HepG2 (cell line): ENCODE measurements around the gene MACROH2A1. TPM values are rescaled to one million over a fixed set of nuclear protein-coding genes. Genes with fewer than 3 reads are reported as not detected.

Experiments
- ATAC-seq: fragments of 200-7000 bp; cut with Tn5 transposase; 3 replicates; pipeline ENCODE4 v1.9.1; 2020; ENCODE audit warnings: mild to moderate bottlenecking, moderate library complexity
- BruUV-seq: library from RNA; stranded (reverse); fragments of 400-500 nt; replicated peaks from 2 replicates; lab custom pipeline; 2021; lab: Mats Ljungman, UMichigan
- CTCF ChIA-PET: fragments of 300-600 bp; formaldehyde crosslinking; extraction: SDS; loops from one replicate; lab custom pipeline; 2021; ENCODE audit warnings: low total read pairs, inconsistent platforms, low intra/inter-chr PET ratio; lab: Yijun Ruan, JAX
- POLR2A ChIA-PET: fragments of 350-600 bp; sonication (Branson Sonifier 250); formaldehyde crosslinking; loops from one replicate; lab custom pipeline; 2020; ENCODE audit warnings: antibody characterized with exemption, inconsistent platforms; lab: Yijun Ruan, JAX
- DNase-seq: peaks from one replicate; pipeline ENCODE4 v3.0.0-alpha.2; 2015; ENCODE audit warnings: low spot score
- FAIRE-seq: peaks from 3 replicates; lab custom pipeline; 2011; peaks lifted over from hg19 to GRCh38; lab: Jason Lieb, UNC
- H2AFZ ChIP-seq: one replicate; pipeline ENCODE4 v1.6.1; 2011; ENCODE audit warnings: low read length, inconsistent platforms
- H3K27ac ChIP-seq: fragments of 300-600 bp; 3 replicates; pipeline ENCODE4 v1.8.0; 2011; ENCODE audit warnings: mixed run types, mild to moderate bottlenecking, mixed read lengths, low read length, inconsistent platforms; ENCODE audit not compliant: insufficient read depth; ENCODE audit errors: extremely low read length
- H3K27me3 ChIP-seq, 2 experiments: fragments of 200-600 bp in 1 of 2; 2 replicates in 1 of 2; 3 replicates in 1 of 2; pipeline versions ENCODE4 v1.6.0 to v1.8.0; 2011; ENCODE audit warnings: low read length in 2 of 2, mild to moderate bottlenecking in 2 of 2, moderate library complexity in 2 of 2, inconsistent platforms in 1 of 2; ENCODE audit not compliant: insufficient read depth in 2 of 2, control insufficient read depth in 1 of 2
- H3K36me3 ChIP-seq, 2 experiments: fragments of 200-600 bp in 1 of 2; replicated peaks in 1 of 2; 2 replicates in 1 of 2; 3 replicates in 1 of 2; pipeline versions ENCODE4 v1.5.1 to v1.8.0; 2011; ENCODE audit warnings: low read length in 2 of 2, inconsistent platforms in 1 of 2; ENCODE audit not compliant: insufficient read depth in 2 of 2, control insufficient read depth in 1 of 2
- H3K4me1 ChIP-seq: 2 replicates; pipeline ENCODE4 v1.5.1; 2012; ENCODE audit warnings: low read length, inconsistent platforms; ENCODE audit not compliant: insufficient read depth
- H3K4me2 ChIP-seq: 2 replicates; pipeline ENCODE4 v1.6.0; 2011; ENCODE audit warnings: low read depth, low read length, inconsistent platforms
- H3K4me3 ChIP-seq, 3 experiments: fragments of 200-600 bp in 1 of 3; sonication (generic), shearing (Covaris generic) in 1 of 3; replicated peaks in 1 of 3; 2 replicates each; pipeline ENCODE4 v1.5.1; 2011 to 2016; ENCODE audit warnings: low read length in 3 of 3, inconsistent platforms in 2 of 3, low read depth in 2 of 3, mild to moderate bottlenecking in 2 of 3, control low read depth in 1 of 3, mixed read lengths in 1 of 3; ENCODE audit not compliant: insufficient read depth in 1 of 3
- H3K79me2 ChIP-seq: one replicate; pipeline ENCODE4 v1.6.1; 2011; ENCODE audit warnings: low read length, inconsistent platforms; ENCODE audit not compliant: insufficient read depth
- H3K9ac ChIP-seq: 2 replicates; pipeline ENCODE4 v1.6.0; 2011; ENCODE audit warnings: mild to moderate bottlenecking, low read depth, low read length, inconsistent platforms; ENCODE audit not compliant: insufficient read depth
- H3K9me3 ChIP-seq: 2 replicates; pipeline ENCODE4 v1.5.1; 2012; ENCODE audit warnings: mild to moderate bottlenecking, low read length
- H4K20me1 ChIP-seq: 2 replicates; pipeline ENCODE4 v1.6.0; 2011; ENCODE audit warnings: inconsistent platforms, mild to moderate bottlenecking, low read length, moderate library complexity; ENCODE audit not compliant: insufficient read depth
- ELK4 ChIP-seq: sonication (generic); formaldehyde crosslinking; IDR thresholded peaks from 2 replicates; pipeline ENCODE4 v1.9.0; 2021; ENCODE audit warnings: missing genetic modification reagents, borderline replicate concordance
- ETS1 ChIP-seq: sonication (generic); formaldehyde crosslinking; IDR thresholded peaks from 2 replicates; pipeline ENCODE4 v1.4.0; 2020; ENCODE audit warnings: missing genetic modification reagents
- ETV5 ChIP-seq: IDR thresholded peaks from 2 replicates; pipeline ENCODE4 v1.6.1; 2018; ENCODE audit warnings: missing biosample characterization, missing genetic modification reagents, inconsistent platforms, borderline replicate concordance
- GABPA ChIP-seq, 2 experiments: IDR thresholded peaks; 2 replicates each; pipeline ENCODE4 v1.6.1; 2011 to 2016; ENCODE audit warnings: low read depth in 2 of 2, low read length in 1 of 2, missing biosample characterization in 1 of 2, missing genetic modification characterization in 1 of 2
- STAT5B ChIP-seq: sonication (generic); formaldehyde crosslinking; IDR thresholded peaks from 2 replicates; pipeline ENCODE4 v1.4.0; 2020; ENCODE audit warnings: missing genetic modification reagents
- ZFP91 ChIP-seq: sonication (generic); formaldehyde crosslinking; IDR thresholded peaks from 2 replicates; pipeline ENCODE4 v1.9.0; 2022; ENCODE audit warnings: missing genetic modification reagents, mild to moderate bottlenecking, borderline replicate concordance
- ZFY ChIP-seq: sonication (generic); formaldehyde crosslinking; IDR thresholded peaks from 2 replicates; pipeline ENCODE4 v1.4.0; 2020; ENCODE audit warnings: missing genetic modification reagents
- ZHX2 ChIP-seq, 2 experiments: sonication (generic) in 1 of 2; formaldehyde crosslinking in 1 of 2; IDR thresholded peaks; 2 replicates each; pipeline versions ENCODE4 v1.6.1 to v1.9.0; 2014 to 2022; ENCODE audit warnings: antibody characterized with exemption in 1 of 2, borderline replicate concordance in 1 of 2, inconsistent platforms in 1 of 2, low read depth in 1 of 2, missing genetic modification reagents in 1 of 2
- ZNF234 ChIP-seq: sonication (generic); formaldehyde crosslinking; conservative IDR thresholded peaks from 2 replicates; pipeline ENCODE4 v1.5.1; 2020; ENCODE audit warnings: mild to moderate bottlenecking, missing genetic modification reagents
- ZNF614 ChIP-seq: IDR thresholded peaks from 2 replicates; pipeline ENCODE4 v1.6.1; 2018; ENCODE audit warnings: missing biosample characterization, missing genetic modification reagents, inconsistent platforms, borderline replicate concordance
- WGBS: methylation state at CpG from one replicate; pipeline ENCODE4 v1.1.6; 2017; ENCODE audit warnings: low lambda C conversion rate; 5-methylcytosine and 5-hydroxymethylcytosine counted together
- in situ Hi-C: cut with HindIII; loops from 2 replicates; pipeline ENCODE4 v1.10.0; 2017; ENCODE audit warnings: low pct_unique_long_range_greater_than_20kb; ENCODE audit not compliant: extremely low pct_ligation_motif_present
- intact Hi-C: fragments of 100-400 bp; cut with micrococcal nuclease; formaldehyde crosslinking; loops from one replicate; pipeline ENCODE4 v1.10.0; 2022; ENCODE audit not compliant: unreplicated experiment
- polyA plus RNA-seq, 8 experiments: library from polyadenylated mRNA; depleted of rRNA in 3 of 8; stranded (reverse) in 7 of 8; unstranded in 1 of 8; fragments of >200 nt; fragmentation: Illumina TruSeq in 4 of 8; extraction: Trizol in 4 of 8; gene quantifications; 2 replicates each; pipeline versions ENCODE4 v1.2.1 to v1.2.3, GENCODE V29; 2011 to 2016; ENCODE audit warnings: low read depth in 4 of 8, missing spikeins in 1 of 8, mixed read lengths in 1 of 8; ENCODE audit not compliant: insufficient read depth in 1 of 8
- total RNA-seq, 5 experiments: library from RNA; depleted of rRNA; stranded (reverse); fragments of >200 nt; fragmentation: Illumina TruSeq; extraction: Trizol; gene quantifications; 2 replicates each; pipeline ENCODE4 v1.2.3, GENCODE V29; 2016; ENCODE audit warnings: low read depth in 1 of 5

The MACROH2A1 gene
- total and polyA plus RNA-seq, 2 of the 13 experiments (the other 11 are each of a cell fraction or from before 2014, with no cell fraction given) = 69.1 to 158 TPM

GRCh38 chr5:135433681-135434426, 34.8 kb upstream of the MACROH2A1 start (continued):
- peak; percentile 18; the same call in 1 of the 2 replicates for TF ChIP-seq ZHX2 (IDR thresholded peaks at IDR 0.05; ENCODE audit: low read depth)
- TF ChIP-seq ZHX2 (CRISPR knock-in tag; IDR thresholded peaks at IDR 0.05; ENCODE audit: borderline replicate concordance) = no peak
- peak; percentile 55 for TF ChIP-seq ETV5 (CRISPR knock-in tag)
- TF ChIP-seq ZFY (CRISPR knock-in tag) = peak; percentile 52; the same call in 1 of the 2 replicates
- peak; percentile 51 for TF ChIP-seq GABPA (IDR thresholded peaks at IDR 0.05; ENCODE audit: low read depth, low read length)
- TF ChIP-seq GABPA (CRISPR knock-in tag; IDR thresholded peaks at IDR 0.05; ENCODE audit: low read depth) = peak; percentile 67
- TF ChIP-seq, all 625 proteins: peak for 27

GRCh38 chr5:135432113-135432512, 33.1 kb upstream of the MACROH2A1 start:
- no TSS peak for BruUV-seq
- TF ChIP-seq STAT5B (CRISPR knock-in tag) (no peak), ZNF234 (no peak), ZFP91 (no peak), ZNF614 (CRISPR knock-in tag) (no peak), ELK4 (CRISPR knock-in tag) (no peak), ETS1 (CRISPR knock-in tag) (no peak)

More at GRCh38 chr5:135432113-135432512, 33.1 kb upstream of the MACROH2A1 start:
- H3K4me3 ChIP-seq = no peak overlapping the region; a peak in 1 of 6 replicates
- no peak for DNase-seq
- no peak overlapping the region for H3K4me2 ChIP-seq
- ChIA-PET CTCF (no interaction called here), POLR2A (no interaction called here)
- no peaks in the 10 kb centered on the region for H3K79me2 ChIP-seq
- no peak for ATAC-seq
- no peaks in the 10 kb centered on the region; a peak in 1 of 5 replicates for H3K27me3 ChIP-seq
- no peaks in the 10 kb centered on the region for H4K20me1 ChIP-seq
- H3K36me3 ChIP-seq = no peaks in the 10 kb centered on the region
- H3K9ac ChIP-seq = no peak overlapping the region
- peaks cover 57% of the 10 kb centered on the region for H3K4me1 ChIP-seq
- in situ Hi-C loops = no loop called here
- no peak overlapping the region for H3K27ac ChIP-seq
- intact Hi-C loops = loop anchor here (10.0 kb wide), 1 partner anchor 107 kb away; no protein-coding TSS in a partner anchor
- WGBS = 57% methylated on average over 3 of the region's 4 CpGs
- peaks cover 6% of the 10 kb centered on the region; the same call in 1 of the 2 replicates for H3K9me3 ChIP-seq
- FAIRE-seq = no peak
- no peak overlapping the region for H2AFZ ChIP-seq
